RWPE1 (cell line): Measurements from ENCODE around the gene KXD1.

Experiments
- CTCF ChIA-PET: fragments of 350-600 bp; sonication (Branson Sonifier 250); formaldehyde crosslinking; extraction: SDS; loops from one replicate; lab custom pipeline; 2021; lab: Yijun Ruan, JAX
- POLR2A ChIA-PET: fragments of 400-600 bp; formaldehyde crosslinking; extraction: SDS; loops from one replicate; lab custom pipeline; 2020; ENCODE audit warnings: antibody characterized with exemption; ENCODE audit not compliant: low non-redundant PET; lab: Yijun Ruan, JAX
- DNase-seq: peaks from one replicate; pipeline ENCODE4 v3.0.0; 2012; ENCODE audit warnings: low spot score
- H3K27ac ChIP-seq: fragments of 450-650 bp; 2 replicates; pipeline ENCODE4 v1.5.1; 2017
- TF ChIP-seq, protein P1 (sequence below): fragments of 450-650 bp; conservative IDR thresholded peaks from 2 replicates; pipeline ENCODE4 v1.5.1; 2017; ENCODE audit warnings: low read depth, mild to moderate bottlenecking

Gene KXD1

DNA sequence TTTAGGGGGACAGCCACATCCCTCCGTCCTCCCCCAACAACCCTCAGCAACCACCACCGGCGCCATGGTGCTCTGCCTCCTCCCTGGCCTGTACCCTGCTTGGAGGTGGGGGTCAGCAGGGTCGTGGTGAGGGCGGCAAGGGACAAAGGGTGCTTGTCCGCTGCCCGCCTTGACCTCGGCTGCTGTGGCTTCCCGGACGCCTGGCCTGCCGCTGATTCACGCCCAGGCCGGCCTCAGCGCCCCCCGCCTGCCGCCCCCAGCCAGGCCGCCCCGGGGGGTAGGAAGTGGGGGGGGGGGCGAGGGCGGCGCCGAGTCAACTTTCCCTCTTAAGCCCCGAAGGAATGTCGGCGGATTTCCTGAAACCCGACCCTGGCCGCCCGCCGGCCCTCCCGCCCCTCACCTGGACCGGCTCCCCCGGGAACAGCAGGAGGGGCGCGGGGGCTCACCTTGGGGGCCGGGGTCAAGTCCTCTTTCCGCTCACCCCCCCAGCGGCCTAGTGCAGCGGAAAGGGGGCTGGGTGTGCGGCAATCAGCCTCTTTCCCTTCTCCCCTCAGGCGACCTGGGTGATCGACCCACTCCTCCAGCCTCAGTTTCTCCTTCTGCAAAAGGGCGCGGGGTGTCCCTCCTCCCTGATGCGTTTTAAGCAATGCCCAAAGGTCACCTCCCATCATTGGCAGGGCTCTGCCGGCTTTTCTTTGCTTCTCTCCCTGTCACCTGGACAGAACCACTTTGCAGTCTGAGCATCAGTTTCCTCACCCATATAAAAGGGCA, 53.1 kb downstream of the KXD1 start:
- TF ChIP-seq, protein P1, sequence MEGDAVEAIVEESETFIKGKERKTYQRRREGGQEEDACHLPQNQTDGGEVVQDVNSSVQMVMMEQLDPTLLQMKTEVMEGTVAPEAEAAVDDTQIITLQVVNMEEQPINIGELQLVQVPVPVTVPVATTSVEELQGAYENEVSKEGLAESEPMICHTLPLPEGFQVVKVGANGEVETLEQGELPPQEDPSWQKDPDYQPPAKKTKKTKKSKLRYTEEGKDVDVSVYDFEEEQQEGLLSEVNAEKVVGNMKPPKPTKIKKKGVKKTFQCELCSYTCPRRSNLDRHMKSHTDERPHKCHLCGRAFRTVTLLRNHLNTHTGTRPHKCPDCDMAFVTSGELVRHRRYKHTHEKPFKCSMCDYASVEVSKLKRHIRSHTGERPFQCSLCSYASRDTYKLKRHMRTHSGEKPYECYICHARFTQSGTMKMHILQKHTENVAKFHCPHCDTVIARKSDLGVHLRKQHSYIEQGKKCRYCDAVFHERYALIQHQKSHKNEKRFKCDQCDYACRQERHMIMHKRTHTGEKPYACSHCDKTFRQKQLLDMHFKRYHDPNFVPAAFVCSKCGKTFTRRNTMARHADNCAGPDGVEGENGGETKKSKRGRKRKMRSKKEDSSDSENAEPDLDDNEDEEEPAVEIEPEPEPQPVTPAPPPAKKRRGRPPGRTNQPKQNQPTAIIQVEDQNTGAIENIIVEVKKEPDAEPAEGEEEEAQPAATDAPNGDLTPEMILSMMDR: no peak
- ChIA-PET POLR2A (no interaction called here), CTCF (interaction anchor here (0.6 kb wide), 1 partner anchor 239 kb away, joined by 3 read pairs; no protein-coding TSS in a partner anchor)
- no peak overlapping the region for H3K27ac ChIP-seq
- no peak for DNase-seq

DNA sequence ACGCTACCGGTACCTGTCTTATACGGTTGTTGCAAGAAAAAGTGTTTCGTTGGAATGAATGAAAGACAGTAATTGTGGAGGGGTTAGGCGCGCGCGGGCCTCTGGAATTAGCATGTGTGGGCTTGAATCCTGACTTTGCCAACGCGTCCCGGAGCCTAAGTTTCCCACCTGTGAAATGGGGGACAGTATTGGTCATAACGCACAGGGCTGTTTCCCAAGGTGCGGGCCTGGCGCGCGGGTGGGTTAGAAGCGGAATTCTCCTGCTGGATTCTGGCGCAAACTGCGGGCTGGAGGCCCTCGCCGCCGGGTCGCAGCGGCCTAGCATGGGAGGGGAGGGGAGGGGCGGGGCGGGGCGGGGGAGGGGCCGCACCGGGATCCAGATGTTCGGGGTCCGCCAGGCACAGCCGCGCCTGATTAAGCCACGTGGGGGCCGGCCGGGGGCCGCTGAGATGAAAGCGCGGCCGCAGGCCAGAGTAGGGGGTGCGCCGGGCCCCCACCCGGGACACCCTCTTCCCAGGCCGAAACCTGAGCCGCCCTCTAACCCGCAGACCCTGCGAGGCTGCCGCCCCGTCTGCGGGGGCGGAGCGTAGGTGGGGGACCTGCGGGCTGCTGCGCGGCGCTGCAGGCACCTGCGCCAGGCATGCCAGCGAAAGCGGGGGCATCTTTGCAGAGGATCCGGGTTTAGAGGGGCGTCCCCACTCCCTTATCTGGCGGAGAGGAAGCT, 53.8 kb downstream of the KXD1 start:
- CTCF ChIA-PET: no interaction called here
- TF ChIP-seq, protein P1: no peak
- POLR2A ChIA-PET: no interaction called here

DNA sequence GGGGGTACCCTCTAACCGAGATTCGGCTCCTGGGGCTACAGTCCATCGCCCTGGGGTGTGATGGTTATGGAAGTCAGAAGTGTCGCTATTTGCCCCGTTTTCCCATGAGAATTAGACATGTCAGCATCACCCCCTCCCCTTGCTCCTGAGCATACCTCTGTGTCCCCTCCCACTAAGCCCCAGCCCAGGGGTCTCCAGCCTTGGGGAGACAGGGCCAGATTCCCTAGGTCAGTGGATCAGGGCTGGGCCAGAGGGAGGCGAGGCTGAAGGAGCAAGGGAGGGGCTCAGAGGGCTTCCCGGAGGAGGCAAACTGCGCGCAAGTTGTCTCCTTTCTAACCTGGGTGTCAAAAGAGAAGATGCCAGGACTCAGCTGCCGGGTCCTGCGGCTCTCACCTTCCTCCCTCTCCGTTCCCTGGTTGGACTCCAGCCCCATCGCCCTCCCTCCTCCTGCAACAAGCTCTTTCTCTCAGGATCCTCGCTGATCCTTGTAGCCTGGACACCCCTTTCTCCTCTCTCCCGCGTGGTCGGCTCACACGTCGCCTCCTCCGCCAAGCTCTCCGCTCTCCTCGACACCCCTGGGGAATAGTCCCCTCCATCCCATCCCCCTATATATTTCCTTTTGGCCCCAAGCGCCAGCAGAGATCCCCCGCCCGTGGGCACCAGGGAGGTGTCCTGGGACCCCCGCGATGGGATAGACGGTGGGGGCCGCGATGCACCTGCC, 54.5 kb downstream of the KXD1 start:
- TF ChIP-seq, protein P1: no peak
- ChIA-PET POLR2A (no interaction called here), CTCF (interaction anchor here (0.6 to 1.1 kb wide), 3 partner anchors 9 to 21 kb away, joined by 3 read pairs; no protein-coding TSS in a partner anchor)
- no peak for DNase-seq
- no peak overlapping the region for H3K27ac ChIP-seq

More for the DNA sequence above, 53.8 kb downstream of the KXD1 start:
- DNase-seq: no peak
- no peak overlapping the region for H3K27ac ChIP-seq

DNA sequence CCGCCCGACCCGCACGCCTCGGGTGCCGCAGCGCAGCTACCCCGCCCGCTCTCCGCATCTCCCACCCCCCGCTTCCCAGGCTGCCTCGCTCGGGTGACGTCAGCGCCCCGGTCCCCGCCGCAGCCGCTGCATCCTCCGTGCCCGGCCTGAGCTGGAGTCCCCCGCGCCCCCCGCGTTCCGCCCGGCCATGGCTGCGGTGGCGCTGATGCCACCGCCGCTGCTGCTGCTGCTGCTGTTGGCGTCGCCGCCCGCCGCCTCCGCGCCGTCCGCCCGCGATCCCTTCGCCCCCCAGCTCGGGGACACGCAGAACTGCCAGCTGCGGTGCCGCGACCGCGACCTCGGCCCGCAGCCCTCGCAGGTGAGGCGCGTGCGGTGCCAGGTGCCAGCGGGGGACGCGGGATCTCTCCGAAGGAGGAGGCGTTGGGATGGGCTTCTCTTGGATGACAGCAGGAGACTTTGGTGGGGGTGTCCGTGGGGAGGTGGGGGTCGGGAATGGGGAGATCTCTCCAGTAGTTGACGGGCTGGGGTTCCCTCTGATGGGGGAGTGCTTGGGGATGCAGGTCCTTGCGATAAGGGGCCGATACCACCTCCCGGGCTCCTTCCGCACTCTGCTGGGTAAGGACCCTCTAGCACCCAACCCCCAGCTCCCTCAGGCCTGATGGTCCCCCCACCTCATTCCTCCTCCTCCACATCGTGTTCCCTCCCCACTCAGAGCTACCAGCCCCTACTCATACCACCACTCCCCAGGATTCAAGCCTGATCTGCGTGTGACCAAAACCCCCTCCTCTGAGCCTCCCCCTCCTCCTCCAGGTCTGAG, 55.3 kb downstream of the KXD1 start, which contains the start of gene TMEM59L:
Gene TMEM59L, plus strand, starts transcription at position 99 of the 817 bp plus-strand sequence. Its CDS starts 89 bp downstream, at position 188.
- TF ChIP-seq, protein P1: no peak
- CTCF ChIA-PET: interaction anchor here (0.6 to 1.1 kb wide), 2 partner anchors 8 to 22 kb away, joined by 3 read pairs; no protein-coding TSS in a partner anchor
- POLR2A ChIA-PET: no interaction called here
- no peak within 1 kb of the TSS for H3K27ac ChIP-seq
- no peak for DNase-seq

DNA sequence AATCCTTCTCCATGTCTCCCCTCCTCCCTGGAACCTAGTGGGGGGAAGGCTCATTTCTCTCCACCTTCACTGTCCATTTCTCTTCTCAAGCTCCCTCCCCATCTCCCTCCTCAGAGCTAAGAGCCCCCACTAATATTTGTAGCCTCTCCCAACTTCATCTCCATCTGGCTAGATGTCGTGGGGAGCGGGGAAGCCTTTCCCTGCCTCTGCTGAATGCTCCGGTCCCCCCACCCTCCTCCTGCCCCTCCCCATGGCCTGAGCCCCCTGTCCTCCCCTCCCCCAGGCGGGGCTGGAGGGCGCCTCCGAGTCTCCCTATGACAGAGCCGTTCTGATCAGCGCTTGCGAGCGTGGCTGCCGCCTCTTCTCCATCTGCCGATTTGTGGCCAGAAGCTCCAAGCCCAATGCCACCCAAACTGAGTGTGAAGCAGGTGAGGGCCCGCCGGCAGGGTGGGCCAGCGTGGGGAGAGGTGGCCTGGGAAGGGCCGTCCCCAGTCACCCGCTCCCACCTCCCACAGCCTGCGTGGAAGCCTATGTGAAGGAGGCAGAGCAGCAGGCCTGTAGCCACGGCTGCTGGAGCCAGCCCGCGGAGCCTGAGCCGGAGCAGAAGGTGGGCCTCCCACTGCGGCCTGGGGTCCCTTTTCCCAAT, 56.0 kb downstream of the KXD1 start:
- ChIA-PET POLR2A (no interaction called here), CTCF (no interaction called here)
- TF ChIP-seq, protein P1: no peak
- no peak overlapping the region for H3K27ac ChIP-seq
- no peak for DNase-seq
